Stimulated activated CD8-positive, alpha-beta memory T cell treated with anti-CD3 and anti-CD28 coated beads, Interleukin-15, amount 100 ng/mL, for 48 hours (primary cell): ENCODE results near the gene BABAM2.

Source experiments
- DNase-seq, 2 donors: peaks; one replicate each; pipeline ENCODE4 v3.0.0-alpha.2; 2020; ENCODE audit warnings: low read depth in 2 of 2

The BABAM2 gene

GRCh38 chr2:28277466-28277865 lies 386.9 kb downstream of the BABAM2 start:
- DNase-seq, result no peak

GRCh38 chr2:28279371-28279770 lies 388.8 kb downstream of the BABAM2 start:
- DNase-seq, result no peak

GRCh38 chr2:28280619-28281018 lies 390.1 kb downstream of the BABAM2 start:
- no peak for DNase-seq

- no peak for DNase-seq
These were observed 391.2 kb downstream of the BABAM2 start for GRCh38 chr2:28281739-28282138.

- DNase-seq, result no peak
These were observed 391.7 kb downstream of the BABAM2 start for GRCh38 chr2:28282248-28282647.

GRCh38 chr2:28282861-28283646 lies 392.5 kb downstream of the BABAM2 start:
- no peak for DNase-seq

GRCh38 chr2:28283861-28284260 lies 393.3 kb downstream of the BABAM2 start:
- DNase-seq, result no peak

- no peak for DNase-seq
These were observed 396.1 kb downstream of the BABAM2 start for GRCh38 chr2:28286678-28287077.

- no peak for DNase-seq
These were observed 396.9 kb downstream of the BABAM2 start for GRCh38 chr2:28287256-28287915.

GRCh38 chr2:28288620-28289019 lies 398.1 kb downstream of the BABAM2 start:
- DNase-seq, result no peak

- DNase-seq, result no peak
These were observed 401.4 kb downstream of the BABAM2 start for GRCh38 chr2:28291811-28292440.

GRCh38 chr2:28292491-28292890 lies 402.0 kb downstream of the BABAM2 start:
- DNase-seq, result peak in 1 of 2 donors; percentile 2

- DNase-seq, result no peak
These were observed 402.9 kb downstream of the BABAM2 start for GRCh38 chr2:28293416-28293815.

GRCh38 chr2:28294451-28294850 lies 403.9 kb downstream of the BABAM2 start:
- no peak for DNase-seq

- no peak for DNase-seq
These were observed 405.7 kb downstream of the BABAM2 start for GRCh38 chr2:28296243-28296642.

GRCh38 chr2:28296904-28297303 lies 406.4 kb downstream of the BABAM2 start:
- no peak for DNase-seq

GRCh38 chr2:28297531-28297930 lies 407.0 kb downstream of the BABAM2 start:
- no peak for DNase-seq

- no peak for DNase-seq
These were observed 407.9 kb downstream of the BABAM2 start for GRCh38 chr2:28298406-28298805.

GRCh38 chr2:28300485-28301341 lies 410.2 kb downstream of the BABAM2 start:
- DNase-seq, result no peak

GRCh38 chr2:28305202-28305601 lies 414.7 kb downstream of the BABAM2 start:
- no peak for DNase-seq

GRCh38 chr2:28310107-28310506 lies 419.6 kb downstream of the BABAM2 start:
- no peak for DNase-seq

GRCh38 chr2:28311660-28312249 lies 421.2 kb downstream of the BABAM2 start:
- no peak for DNase-seq
